ENCODE measurements around the gene SH3GLB2.

The SH3GLB2 gene

DNA sequence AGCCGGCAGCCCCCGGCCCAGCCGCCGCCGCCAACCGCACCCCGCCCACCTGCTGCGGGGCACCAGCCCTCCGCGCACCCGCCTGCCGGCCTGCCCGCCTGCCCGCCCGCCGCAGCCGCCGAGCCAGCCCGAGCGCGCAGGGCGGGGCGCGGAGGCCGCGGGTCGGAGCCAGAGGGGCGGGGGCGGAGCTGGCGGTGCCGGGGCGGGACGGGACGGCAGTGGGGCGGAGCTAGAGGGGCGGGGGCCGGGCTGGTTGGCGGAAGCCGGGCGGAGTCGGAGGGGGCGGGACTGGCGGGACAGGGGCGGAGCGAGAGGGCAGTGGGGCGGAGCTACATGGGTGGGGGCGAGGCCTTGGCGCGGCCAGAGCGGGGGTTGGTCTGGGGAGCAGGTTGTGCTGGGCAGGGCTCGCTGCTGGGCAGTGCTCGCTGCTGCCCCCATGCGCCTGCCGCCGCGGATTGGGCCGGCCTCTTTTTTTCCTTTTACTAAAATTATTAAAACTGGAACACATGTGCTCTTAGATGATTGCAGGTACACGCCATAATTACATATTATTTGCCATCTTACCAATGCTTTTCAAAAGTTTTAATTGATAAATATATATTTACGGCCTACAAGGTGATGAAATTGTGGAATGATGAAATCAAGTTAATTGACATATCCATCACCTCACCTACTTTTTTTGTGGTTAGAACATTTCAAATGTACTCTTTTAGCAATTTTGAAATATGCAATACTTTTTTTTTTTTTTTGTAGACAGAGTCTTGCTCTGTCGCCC is at the start of gene SH3GLB2:
TSS of gene SH3GLB2 (minus strand) at position 140 of the 775 bp plus-strand sequence. CDS start 177 bp downstream, outside the sequence.
- Histone ChIP-seq H3K4me3 (peak within 1 kb of the TSS; percentile 64), H3K27me3 (ENCODE audit: low read depth) (no peaks in the 10 kb centered on the region), H3K36me3 (replicated peaks) (no peaks in the 10 kb centered on the region), H3K4me1 (peaks cover 5% of the 10 kb centered on the region), H3K9me3 (no peaks in the 10 kb centered on the region)
- peak; percentile 87 to 96 for DNase-seq (ENCODE audit: low spot score in 2 of 2)
- in situ Hi-C loops (cut with MboI; ENCODE audit: low sequenced_read_pairs): no loop called here

DNA sequence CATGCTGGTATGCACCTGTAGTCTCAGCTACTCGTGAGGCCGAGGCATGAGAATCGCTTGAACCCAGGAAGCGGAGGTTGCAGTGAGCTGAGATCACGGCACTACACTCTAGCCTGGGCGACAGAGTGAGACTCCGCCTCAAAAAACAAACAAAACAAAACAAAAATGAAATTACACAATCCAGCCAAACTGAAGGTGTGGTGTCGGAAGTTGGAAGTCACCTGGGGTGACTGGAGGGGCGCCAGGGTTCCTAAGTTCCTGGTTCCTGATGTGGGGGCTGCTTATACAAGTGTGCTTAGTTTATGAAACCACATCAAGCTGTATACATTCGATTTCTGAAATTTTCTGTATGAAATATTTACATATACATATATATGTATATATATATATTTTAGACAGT is 49.1 kb upstream of the SH3GLB2 start:
- no peaks in the 10 kb centered on the region for H3K9me3 ChIP-seq
- in situ Hi-C loops (cut with MboI; ENCODE audit: low sequenced_read_pairs): no loop called here
- no peak overlapping the region for H3K4me3 ChIP-seq
- peaks cover 9% of the 10 kb centered on the region; the same call in 1 of the 2 replicates for H3K4me1 ChIP-seq
- no peaks in the 10 kb centered on the region for H3K36me3 ChIP-seq (replicated peaks)
- no peak for DNase-seq (ENCODE audit: low spot score in 2 of 2)
- H3K27me3 ChIP-seq (ENCODE audit: low read depth): no peaks in the 10 kb centered on the region

DNA sequence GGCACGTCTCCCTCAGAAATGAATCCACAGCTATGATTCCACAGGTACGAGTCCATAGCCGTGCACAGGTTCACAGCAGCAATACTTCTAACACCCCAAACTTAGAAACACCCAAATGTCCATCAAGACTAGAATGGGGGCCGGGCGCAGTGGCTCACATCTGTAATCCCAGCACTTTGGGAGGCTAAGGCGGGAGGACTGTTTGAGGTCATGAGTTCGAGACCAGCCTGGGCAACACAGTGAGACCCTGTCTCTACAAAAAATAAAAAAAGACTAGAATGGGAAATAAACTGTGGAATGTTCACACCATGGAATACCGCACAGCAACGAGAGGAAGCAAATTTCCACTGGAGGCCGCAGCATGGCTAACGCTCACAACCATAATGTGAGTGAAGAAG is 48.5 kb upstream of the SH3GLB2 start:
- Histone ChIP-seq H3K4me3 (no peak overlapping the region), H3K4me1 (peaks cover 3% of the 10 kb centered on the region; the same call in 1 of the 2 replicates), H3K36me3 (replicated peaks) (no peaks in the 10 kb centered on the region), H3K9me3 (no peaks in the 10 kb centered on the region), H3K27me3 (ENCODE audit: low read depth) (no peaks in the 10 kb centered on the region)
- DNase-seq (ENCODE audit: low spot score in 2 of 2): no peak
- in situ Hi-C loops (cut with MboI; ENCODE audit: low sequenced_read_pairs): no loop called here

DNA sequence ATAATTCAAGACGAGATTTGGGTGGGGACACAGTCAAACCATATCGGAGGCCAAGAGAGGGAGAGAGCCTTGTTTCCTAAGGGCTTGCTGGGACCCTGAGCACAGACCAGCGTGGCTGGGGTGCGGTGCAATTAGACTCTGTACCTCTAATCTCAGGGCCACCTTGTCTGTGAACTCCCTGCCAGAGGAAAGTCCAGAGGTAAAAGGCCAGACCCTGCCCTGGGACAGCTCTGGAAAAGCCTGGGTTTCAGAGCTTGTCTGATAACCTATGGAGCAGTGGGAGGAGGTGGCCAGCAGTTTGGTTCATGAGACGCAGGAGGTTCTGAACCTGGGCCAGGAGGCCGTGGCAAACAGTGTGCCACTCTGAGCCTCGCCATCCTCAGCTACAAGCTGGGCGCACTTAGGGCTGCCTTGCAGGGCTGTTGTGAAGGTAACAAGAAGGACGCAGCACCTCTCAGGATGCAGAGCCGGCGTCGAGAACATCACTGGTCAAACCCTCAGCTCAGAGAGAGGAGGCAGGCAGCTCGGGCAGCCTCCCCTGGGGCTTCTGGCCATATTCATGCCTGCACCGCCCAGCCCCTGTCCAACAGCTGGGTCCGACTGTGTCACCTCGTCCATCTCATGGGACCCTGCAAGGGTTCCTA is 48.0 kb upstream of the SH3GLB2 start:
- Histone ChIP-seq H3K4me1 (peaks cover 3% of the 10 kb centered on the region; the same call in 1 of the 2 replicates), H3K9me3 (no peaks in the 10 kb centered on the region), H3K36me3 (replicated peaks) (no peaks in the 10 kb centered on the region), H3K4me3 (no peak overlapping the region), H3K27me3 (ENCODE audit: low read depth) (no peaks in the 10 kb centered on the region)
- no peak for DNase-seq (ENCODE audit: low spot score in 2 of 2)
- in situ Hi-C loops (cut with MboI; ENCODE audit: low sequenced_read_pairs): no loop called here

DNA sequence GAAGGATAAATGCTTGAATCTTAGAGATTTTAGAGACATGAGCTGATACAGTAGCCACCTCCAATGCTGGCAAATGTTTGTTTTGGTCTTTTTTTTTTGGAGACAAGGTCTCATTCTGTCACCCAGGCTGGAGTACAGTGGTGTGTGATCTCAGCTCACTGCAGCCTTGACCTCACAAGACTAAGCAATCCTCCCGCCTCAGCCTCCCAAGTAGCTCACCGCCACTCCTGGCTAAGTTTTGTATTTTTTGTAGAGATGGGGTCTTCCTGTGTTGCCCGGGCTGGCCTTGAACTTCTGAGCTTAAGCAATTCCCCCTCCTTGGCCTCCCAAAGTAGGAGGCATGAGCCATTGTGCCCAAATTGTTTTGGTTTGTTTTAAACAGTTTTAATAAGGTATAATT is 46.0 kb upstream of the SH3GLB2 start:
- no peak for DNase-seq (ENCODE audit: low spot score in 2 of 2)
- in situ Hi-C loops (cut with MboI; ENCODE audit: low sequenced_read_pairs): no loop called here
- no peak overlapping the region for H3K4me3 ChIP-seq
- H3K9me3 ChIP-seq: no peaks in the 10 kb centered on the region
- H3K4me1 ChIP-seq: no peaks in the 10 kb centered on the region
- H3K27me3 ChIP-seq (ENCODE audit: low read depth): no peaks in the 10 kb centered on the region
- peaks cover 3% of the 10 kb centered on the region; the same call in 1 of the 2 replicates for H3K36me3 ChIP-seq (replicated peaks)

DNA sequence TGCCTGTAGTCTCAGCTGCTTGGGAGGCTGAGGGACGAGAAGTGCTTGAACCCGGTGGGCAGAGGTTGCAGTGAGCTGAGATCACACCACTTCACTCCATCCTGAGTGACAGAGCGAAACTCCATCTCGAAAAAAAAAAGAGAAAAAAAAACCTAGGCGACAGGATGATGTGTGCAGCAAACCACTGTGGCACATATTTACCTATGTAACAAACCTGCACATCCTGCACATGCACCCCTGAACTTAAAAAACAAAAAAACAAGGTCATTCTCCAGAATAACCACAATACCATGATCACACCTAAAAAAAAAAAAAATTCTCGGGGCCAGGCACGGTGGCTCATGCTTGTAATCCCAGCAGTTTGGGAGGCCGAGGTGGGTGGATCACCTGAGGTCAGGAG is 45.3 kb upstream of the SH3GLB2 start:
- no peak for DNase-seq (ENCODE audit: low spot score in 2 of 2)
- in situ Hi-C loops (cut with MboI; ENCODE audit: low sequenced_read_pairs): no loop called here
- Histone ChIP-seq H3K27me3 (ENCODE audit: low read depth) (no peaks in the 10 kb centered on the region), H3K9me3 (no peaks in the 10 kb centered on the region), H3K4me3 (no peak overlapping the region), H3K4me1 (no peaks in the 10 kb centered on the region), H3K36me3 (replicated peaks) (peaks cover 3% of the 10 kb centered on the region)

DNA sequence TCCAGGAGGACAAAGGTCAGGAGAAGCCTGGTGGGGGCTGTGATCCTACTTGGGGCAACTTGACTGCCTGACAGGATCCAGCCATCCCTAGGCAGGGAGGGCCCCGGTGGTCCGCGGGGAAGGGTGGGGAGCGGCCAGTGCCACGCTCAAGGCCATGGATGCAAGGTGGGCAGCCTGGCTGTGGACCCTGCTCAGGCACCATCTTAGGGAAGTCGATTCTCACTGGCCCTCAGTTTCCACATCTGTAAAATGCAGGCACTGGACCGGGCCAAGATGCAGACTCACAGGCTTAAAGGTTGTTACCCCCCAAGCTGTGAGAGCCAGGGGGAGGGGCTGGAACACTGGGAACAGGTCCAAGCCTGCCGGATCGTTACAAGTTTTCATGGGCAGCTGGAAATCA is 44.0 kb upstream of the SH3GLB2 start:
- in situ Hi-C loops (cut with MboI; ENCODE audit: low sequenced_read_pairs): no loop called here
- no peak for DNase-seq (ENCODE audit: low spot score in 2 of 2)
- no peaks in the 10 kb centered on the region for H3K4me1 ChIP-seq
- no peak overlapping the region for H3K4me3 ChIP-seq
- no peaks in the 10 kb centered on the region for H3K9me3 ChIP-seq
- H3K27me3 ChIP-seq (ENCODE audit: low read depth): no peaks in the 10 kb centered on the region
- H3K36me3 ChIP-seq (replicated peaks): peaks cover 11% of the 10 kb centered on the region

DNA sequence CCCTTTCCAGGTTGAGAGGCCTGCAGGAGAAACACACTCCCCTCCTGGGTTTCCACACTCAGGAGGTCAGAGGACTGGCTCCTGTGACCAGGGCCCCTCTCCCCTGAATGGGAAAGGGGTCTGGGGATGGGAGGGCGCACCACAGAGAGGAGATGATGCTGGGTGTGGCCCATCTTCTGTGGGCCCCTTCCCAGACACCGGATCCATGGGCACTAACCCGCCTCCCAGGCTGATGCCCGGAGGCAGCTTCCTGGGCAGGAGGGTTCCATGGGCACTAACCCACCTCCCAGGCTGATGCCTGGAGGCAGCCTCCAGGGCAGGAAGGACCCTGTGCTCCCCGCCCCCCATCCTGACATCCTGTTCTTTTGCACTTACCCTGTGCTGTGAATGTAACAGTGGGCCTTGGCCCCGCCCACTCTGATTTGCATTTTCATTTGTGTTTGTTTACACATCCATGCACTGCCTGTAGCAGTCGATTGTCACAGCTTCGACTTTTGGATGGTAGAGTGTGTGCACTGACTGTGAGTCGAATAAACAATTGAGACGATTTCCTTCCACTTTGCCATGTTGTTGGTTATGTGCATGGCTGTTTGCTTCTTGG is 43.5 kb upstream of the SH3GLB2 start:
- DNase-seq (ENCODE audit: low spot score in 2 of 2): peak in 1 of 2 experiments; percentile 63
- H3K4me3 ChIP-seq: no peak overlapping the region
- H3K36me3 ChIP-seq (replicated peaks): peaks cover 11% of the 10 kb centered on the region
- in situ Hi-C loops (cut with MboI; ENCODE audit: low sequenced_read_pairs): no loop called here
- no peaks in the 10 kb centered on the region for H3K9me3 ChIP-seq
- no peaks in the 10 kb centered on the region for H3K4me1 ChIP-seq
- H3K27me3 ChIP-seq (ENCODE audit: low read depth): no peaks in the 10 kb centered on the region

DNA sequence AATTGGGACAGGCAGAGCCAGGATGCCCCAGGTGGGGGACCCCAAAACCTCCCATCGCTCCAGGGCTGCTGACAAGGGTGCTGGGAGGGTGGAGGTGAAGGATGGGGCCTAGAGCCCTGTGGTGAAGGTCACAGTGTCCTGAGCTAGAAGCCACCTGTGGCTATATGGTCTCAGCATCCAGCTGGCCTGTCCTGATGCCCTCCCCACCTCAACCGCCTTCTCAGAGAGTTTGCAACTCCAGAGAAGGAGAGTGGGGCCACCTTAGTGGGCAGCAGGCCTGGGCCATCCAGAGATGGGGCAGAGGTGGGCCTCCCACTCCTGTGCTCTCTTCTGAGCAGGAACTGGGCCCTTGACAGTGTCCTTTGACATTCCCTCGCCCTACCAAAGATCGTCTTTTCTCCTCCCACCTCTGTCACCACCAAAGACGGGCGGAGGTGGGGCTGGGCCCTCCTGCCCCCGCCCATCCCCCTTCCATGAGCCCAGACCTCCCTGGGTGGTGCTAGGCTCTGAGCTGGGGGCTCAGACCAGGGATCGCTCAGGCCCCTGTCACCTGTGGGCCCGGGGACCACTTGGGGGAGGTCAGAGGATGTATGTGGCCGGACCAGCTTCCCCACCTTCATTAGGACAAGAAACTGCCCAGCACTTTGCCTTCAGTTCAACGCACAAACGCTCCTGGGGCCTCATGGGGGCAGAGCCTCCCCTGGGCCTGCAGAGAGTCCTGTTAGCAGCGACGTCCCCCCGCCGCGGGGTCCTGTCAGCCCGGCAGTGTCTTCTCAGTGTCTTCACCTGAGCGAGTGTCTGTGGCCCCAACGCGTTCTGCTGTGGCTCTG is 42.8 kb upstream of the SH3GLB2 start:
- in situ Hi-C loops (cut with MboI; ENCODE audit: low sequenced_read_pairs): no loop called here
- Histone ChIP-seq H3K4me3 (no peak overlapping the region), H3K27me3 (ENCODE audit: low read depth) (no peaks in the 10 kb centered on the region), H3K9me3 (no peaks in the 10 kb centered on the region), H3K4me1 (no peaks in the 10 kb centered on the region), H3K36me3 (replicated peaks) (peaks cover 11% of the 10 kb centered on the region)
- no peak for DNase-seq (ENCODE audit: low spot score in 2 of 2)

DNA sequence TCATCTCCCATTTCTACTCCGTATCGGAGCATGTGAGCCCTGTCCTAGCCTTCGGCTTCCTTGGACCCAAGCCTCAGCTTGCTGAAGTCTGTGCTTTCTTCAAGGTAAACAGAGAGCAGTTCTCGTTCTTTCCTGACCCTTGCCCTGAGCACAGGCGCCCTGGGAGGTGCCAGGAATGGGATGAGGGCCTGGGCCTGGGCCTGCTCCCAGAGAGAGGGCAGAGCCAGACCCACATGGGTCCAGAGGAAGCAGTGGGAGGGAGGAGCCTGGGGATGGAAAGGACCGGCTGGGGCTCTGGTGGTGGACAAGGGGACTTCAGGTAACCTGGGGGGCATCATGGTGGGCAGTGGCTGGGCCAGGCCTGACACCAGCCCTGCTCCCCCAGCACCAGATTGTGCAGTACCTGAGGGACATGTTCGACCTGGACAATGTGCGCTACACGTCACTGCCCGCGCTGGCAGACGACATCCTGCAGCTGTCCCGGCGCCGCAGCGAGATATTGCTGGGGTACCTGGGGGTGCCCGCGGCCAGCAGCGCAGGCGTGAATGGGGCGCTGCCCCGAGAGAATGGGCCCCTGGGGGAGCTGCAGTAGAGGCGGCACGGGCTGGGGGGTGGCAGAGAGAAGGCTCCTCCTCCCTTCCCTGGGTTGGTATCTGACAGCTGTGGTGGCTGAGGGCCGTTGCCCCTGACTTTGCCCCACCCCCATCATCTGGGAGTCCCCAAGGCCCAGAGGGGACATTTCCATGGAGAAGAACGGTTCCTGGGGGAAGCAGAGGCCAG is 41.9 kb upstream of the SH3GLB2 start:
- in situ Hi-C loops (cut with MboI; ENCODE audit: low sequenced_read_pairs): no loop called here
- Histone ChIP-seq H3K9me3 (no peaks in the 10 kb centered on the region), H3K36me3 (replicated peaks) (peaks cover 19% of the 10 kb centered on the region), H3K4me3 (no peak overlapping the region), H3K4me1 (no peaks in the 10 kb centered on the region), H3K27me3 (ENCODE audit: low read depth) (no peaks in the 10 kb centered on the region)
- DNase-seq (ENCODE audit: low spot score in 2 of 2): no peak

DNA sequence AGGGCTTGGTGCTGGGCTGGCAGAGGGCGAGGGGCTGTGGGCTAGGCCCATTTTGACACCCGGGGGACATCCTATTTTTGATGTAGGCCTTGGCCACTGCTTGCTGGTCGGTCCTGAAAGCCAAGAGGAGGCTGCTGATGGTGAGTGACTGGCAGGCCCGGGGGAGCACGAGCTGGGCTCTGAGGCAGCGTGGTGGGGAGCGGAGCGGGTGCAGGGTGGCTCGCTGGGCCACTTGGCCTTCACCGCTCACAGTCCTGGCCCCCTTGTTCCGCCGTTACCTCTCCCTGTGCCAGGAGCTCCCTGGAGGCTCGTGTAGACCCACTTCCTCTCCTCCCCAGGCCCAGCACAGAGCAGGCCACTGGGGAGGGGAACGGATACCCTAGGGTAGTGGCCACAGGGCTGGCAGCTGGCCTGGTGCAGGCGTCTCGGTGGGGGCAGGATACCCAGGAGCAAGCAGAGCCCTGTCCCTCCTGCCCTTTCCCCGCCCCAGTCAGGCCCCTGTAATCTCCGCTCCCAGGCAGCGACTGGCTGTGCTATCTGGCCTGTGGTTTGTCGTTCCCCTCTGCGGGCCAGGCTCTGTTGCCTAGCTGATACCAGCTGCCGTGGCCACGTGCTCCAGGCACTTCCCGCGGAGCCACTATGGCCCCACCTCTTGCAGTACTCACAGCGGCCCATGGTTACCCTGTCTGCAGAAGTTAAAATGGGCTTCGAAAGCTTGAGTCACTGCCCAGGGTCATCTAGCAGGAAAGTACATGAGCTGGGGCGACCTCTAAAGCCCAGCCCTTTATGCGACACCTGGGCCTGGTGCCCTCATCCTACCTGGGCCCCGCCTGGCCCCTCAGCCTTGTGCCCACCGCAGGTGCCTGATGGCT is 41.1 kb upstream of the SH3GLB2 start:
- no peaks in the 10 kb centered on the region for H3K9me3 ChIP-seq
- peaks cover 19% of the 10 kb centered on the region for H3K36me3 ChIP-seq (replicated peaks)
- H3K4me1 ChIP-seq: no peaks in the 10 kb centered on the region
- DNase-seq (ENCODE audit: low spot score in 2 of 2): no peak
- H3K4me3 ChIP-seq: no peak overlapping the region
- H3K27me3 ChIP-seq (ENCODE audit: low read depth): no peaks in the 10 kb centered on the region
- in situ Hi-C loops (cut with MboI; ENCODE audit: low sequenced_read_pairs): no loop called here

DNA sequence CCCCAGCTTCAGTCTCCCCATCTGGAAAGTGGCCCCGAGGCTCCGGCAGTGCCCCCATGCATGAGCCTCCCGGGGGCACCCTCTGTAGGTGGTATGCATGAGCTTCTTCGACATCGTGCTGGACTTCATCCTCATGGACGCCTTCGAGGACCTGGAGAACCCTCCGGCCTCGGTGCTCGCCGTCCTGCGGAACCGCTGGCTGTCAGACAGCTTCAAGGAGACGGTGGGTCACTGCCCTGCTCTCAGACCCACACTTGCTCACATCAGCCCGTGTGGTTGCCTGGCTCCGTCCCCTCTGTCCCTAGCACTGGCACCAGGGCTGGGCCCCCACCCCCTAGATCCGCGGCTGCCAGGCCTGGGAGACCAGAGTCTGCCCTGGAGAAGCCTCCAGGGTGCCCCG is 40.0 kb upstream of the SH3GLB2 start:
- H3K9me3 ChIP-seq: no peaks in the 10 kb centered on the region
- DNase-seq (ENCODE audit: low spot score in 2 of 2): no peak
- in situ Hi-C loops (cut with MboI; ENCODE audit: low sequenced_read_pairs): no loop called here
- H3K4me1 ChIP-seq: no peaks in the 10 kb centered on the region
- no peak overlapping the region for H3K4me3 ChIP-seq
- H3K36me3 ChIP-seq (replicated peaks): peaks cover 22% of the 10 kb centered on the region
- no peaks in the 10 kb centered on the region for H3K27me3 ChIP-seq (ENCODE audit: low read depth)

Measured in HAP-1 (cell line).